ENCODE data around the gene MMP21.

GRCh38 chr10:125719173-125720001 is 56.2 kb downstream of the MMP21 start, which contains the start of gene EDRF1:
- TF ChIP-seq POLR2A (IDR thresholded peaks at IDR 0.05; ENCODE audit: low read depth, low read length): peak; percentile 96
- TF ChIP-seq TAF1 (IDR thresholded peaks at IDR 0.05; ENCODE audit: low read depth, low read length): peak; percentile 81; the same call in 1 of the 2 replicates
- peak; percentile 96 for TF ChIP-seq POLR2AphosphoS5 (IDR thresholded peaks at IDR 0.05; ENCODE audit: low read depth, low read length)
- TF ChIP-seq POU2F2 (IDR thresholded peaks at IDR 0.05; ENCODE audit: low read depth, low read length): no peak
- no peak for TF ChIP-seq PAX5 (IDR thresholded peaks at IDR 0.05; ENCODE audit: insufficient read depth, low read length, severe bottlenecking)

Measured in GM12891 (cell line).